ENCODE data around the gene PTPRO. TPM values are rescaled to one million over a fixed set of nuclear protein-coding genes. Genes with fewer than 3 reads are reported as not detected.

Gene PTPRO
- total and polyA plus RNA-seq, 5 donors from 2014 or later: 0.88 to 2.9 (median 1.6) TPM

DNA sequence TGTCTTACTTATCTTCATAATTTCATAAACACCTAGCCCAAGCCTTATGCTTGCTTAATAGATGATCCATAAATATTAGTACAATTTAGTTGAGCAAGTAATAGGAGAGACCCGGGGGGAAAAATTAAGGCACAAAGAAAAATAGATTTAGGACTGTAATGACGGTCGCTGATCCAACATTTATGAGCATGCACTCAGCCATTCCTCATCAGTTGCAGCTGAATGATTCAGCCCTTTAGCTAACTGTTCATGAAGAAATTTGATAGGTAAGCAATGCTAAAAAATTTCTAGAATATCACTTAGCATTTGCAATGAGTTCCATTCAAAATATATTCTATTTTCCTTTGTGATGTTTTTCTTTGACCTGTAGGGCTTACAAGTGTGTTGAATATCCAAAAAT, 163.2 kb downstream of the PTPRO start:
- Mint-ChIP-seq H3K4me1 (no peaks in the 10 kb centered on the region), H3K36me3 (no peaks in the 10 kb centered on the region), H3K27ac (no peak overlapping the region), H3K27me3 (peaks cover 5% of the 10 kb centered on the region), H3K9me3 (no peaks in the 10 kb centered on the region), H3K4me3 (no peak overlapping the region)
- Histone ChIP-seq H3K36me3 (ENCODE audit: control insufficient read depth, insufficient read depth, low read length) (no peaks in the 10 kb centered on the region), H3K9me3 (ENCODE audit: control insufficient read depth in 2 of 2, low read length in 2 of 2) (no peaks in the 10 kb centered on the region), H3K4me3 (ENCODE audit: low read depth, low read length) (no peak overlapping the region), H3K27ac (ENCODE audit: insufficient read depth, low read length, poor library complexity, severe bottlenecking) (no peak overlapping the region), H3K4me1 (ENCODE audit: control insufficient read depth, insufficient read depth, low read length, poor library complexity, severe bottlenecking) (no peaks in the 10 kb centered on the region), H3K27me3 (ENCODE audit: control insufficient read depth, insufficient read depth, low read length) (no peaks in the 10 kb centered on the region)
- no peak for DNase-seq
- ATAC-seq (ENCODE audit: low read depth in 2 of 2): no peak

- no peak overlapping the region for H3K27ac ChIP-seq (ENCODE audit: insufficient read depth, low read length, poor library complexity, severe bottlenecking)
- no peaks in the 10 kb centered on the region for H3K36me3 ChIP-seq (ENCODE audit: control insufficient read depth, insufficient read depth, low read length)
- Mint-ChIP-seq H3K27me3 (peaks cover 7% of the 10 kb centered on the region), H3K4me3 (no peak overlapping the region), H3K9me3 (peaks cover 0 to 2% (median 0%) of the 10 kb centered on the region in 7 donors), H3K27ac (no peak overlapping the region), H3K36me3 (no peaks in the 10 kb centered on the region), H3K4me1 (no peaks in the 10 kb centered on the region)
- ATAC-seq (ENCODE audit: low read depth in 2 of 2) (no peak), DNase-seq (no peak)
- no peaks in the 10 kb centered on the region for H3K9me3 ChIP-seq (ENCODE audit: control insufficient read depth in 2 of 2, low read length in 2 of 2)
- H3K4me1 ChIP-seq (ENCODE audit: control insufficient read depth, insufficient read depth, low read length, poor library complexity, severe bottlenecking): no peaks in the 10 kb centered on the region
- H3K4me3 ChIP-seq (ENCODE audit: low read depth, low read length): no peak overlapping the region
- H3K27me3 ChIP-seq (ENCODE audit: control insufficient read depth, insufficient read depth, low read length): no peaks in the 10 kb centered on the region
Measured at GRCh38 chr12:15486859-15487258, 164.6 kb downstream of the PTPRO start.

DNA sequence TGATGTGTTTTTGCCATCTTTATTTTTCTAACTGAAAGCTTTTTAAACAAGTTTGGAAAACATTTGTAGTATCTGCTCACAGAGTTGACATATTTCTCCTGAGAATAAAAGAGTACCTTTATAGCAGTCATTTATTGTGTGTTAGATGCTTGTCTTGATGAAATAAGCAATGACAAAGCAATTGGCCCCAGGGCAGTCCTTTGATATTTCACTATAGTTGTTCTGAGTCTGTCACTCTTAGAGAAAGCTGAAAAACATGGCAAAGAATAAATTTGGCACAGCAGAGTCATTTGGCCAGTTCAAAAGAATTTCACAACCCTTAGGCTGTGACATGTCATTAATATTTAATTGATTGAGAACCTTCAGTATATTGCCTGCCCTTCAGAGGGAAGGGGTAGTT, 166.2 kb downstream of the PTPRO start:
- Mint-ChIP-seq H3K9me3 (peaks cover 0 to 9% (median 2%) of the 10 kb centered on the region in 7 donors), H3K4me1 (no peaks in the 10 kb centered on the region), H3K27me3 (peaks cover 9% of the 10 kb centered on the region), H3K4me3 (no peak overlapping the region), H3K36me3 (no peaks in the 10 kb centered on the region), H3K27ac (no peak overlapping the region)
- no peak for ATAC-seq (ENCODE audit: low read depth in 2 of 2)
- no peak overlapping the region for H3K4me3 ChIP-seq (ENCODE audit: low read depth, low read length)
- no peaks in the 10 kb centered on the region for H3K27me3 ChIP-seq (ENCODE audit: control insufficient read depth, insufficient read depth, low read length)
- H3K4me1 ChIP-seq (ENCODE audit: control insufficient read depth, insufficient read depth, low read length, poor library complexity, severe bottlenecking): no peaks in the 10 kb centered on the region
- no peak overlapping the region for H3K27ac ChIP-seq (ENCODE audit: insufficient read depth, low read length, poor library complexity, severe bottlenecking)
- no peaks in the 10 kb centered on the region for H3K36me3 ChIP-seq (ENCODE audit: control insufficient read depth, insufficient read depth, low read length)
- no peak for DNase-seq
- peaks cover 0 to 3% of the 10 kb centered on the region in 2 experiments for H3K9me3 ChIP-seq (ENCODE audit: control insufficient read depth in 2 of 2, low read length in 2 of 2)

GRCh38 chr12:15494329-15495046, 172.2 kb downstream of the PTPRO start:
- Histone ChIP-seq H3K36me3 (ENCODE audit: control insufficient read depth, insufficient read depth, low read length) (no peaks in the 10 kb centered on the region), H3K27me3 (ENCODE audit: control insufficient read depth, insufficient read depth, low read length) (peaks cover 2% of the 10 kb centered on the region), H3K4me1 (ENCODE audit: control insufficient read depth, insufficient read depth, low read length, poor library complexity, severe bottlenecking) (no peaks in the 10 kb centered on the region), H3K9me3 (ENCODE audit: control insufficient read depth in 2 of 2, low read length in 2 of 2) (peaks cover 0 to 3% of the 10 kb centered on the region in 2 experiments), H3K27ac (ENCODE audit: insufficient read depth, low read length, poor library complexity, severe bottlenecking) (no peak overlapping the region), H3K4me3 (ENCODE audit: low read depth, low read length) (no peak overlapping the region)
- Mint-ChIP-seq H3K27me3 (peaks cover 4% of the 10 kb centered on the region), H3K9me3 (peaks cover 0 to 9% (median 3%) of the 10 kb centered on the region in 7 donors), H3K4me3 (no peak overlapping the region), H3K36me3 (no peaks in the 10 kb centered on the region), H3K27ac (no peak overlapping the region), H3K4me1 (peaks cover 0 to 6% (median 1%) of the 10 kb centered on the region in 4 donors)
- DNase-seq: no peak
- no peak for ATAC-seq (ENCODE audit: low read depth in 2 of 2)

DNA sequence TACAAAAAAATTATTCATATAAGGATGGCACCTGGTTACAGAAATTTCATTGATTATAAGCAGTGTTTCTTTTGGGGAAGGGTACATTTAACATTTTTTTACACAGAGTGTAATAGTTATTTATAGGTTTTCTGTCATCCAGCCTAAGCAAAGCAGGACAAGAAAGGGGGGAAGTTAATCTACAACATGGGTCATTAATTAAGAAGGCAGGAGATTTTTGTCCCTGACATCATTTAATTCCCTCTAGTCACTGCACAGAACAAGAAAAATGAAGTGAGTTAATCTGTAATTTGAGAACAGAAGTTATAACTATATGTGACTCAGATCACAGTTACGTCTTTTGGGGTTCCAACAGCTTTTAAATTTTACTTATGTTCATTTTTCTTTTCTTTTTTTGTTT, 173.4 kb downstream of the PTPRO start:
- Histone ChIP-seq H3K27ac (ENCODE audit: insufficient read depth, low read length, poor library complexity, severe bottlenecking) (no peak overlapping the region), H3K36me3 (ENCODE audit: control insufficient read depth, insufficient read depth, low read length) (no peaks in the 10 kb centered on the region), H3K27me3 (ENCODE audit: control insufficient read depth, insufficient read depth, low read length) (peaks cover 2% of the 10 kb centered on the region), H3K9me3 (ENCODE audit: control insufficient read depth in 2 of 2, low read length in 2 of 2) (peaks cover 0 to 3% of the 10 kb centered on the region in 2 experiments), H3K4me3 (ENCODE audit: low read depth, low read length) (no peak overlapping the region), H3K4me1 (ENCODE audit: control insufficient read depth, insufficient read depth, low read length, poor library complexity, severe bottlenecking) (no peaks in the 10 kb centered on the region)
- H3K4me1 Mint-ChIP-seq: peaks cover 0 to 6% (median 1%) of the 10 kb centered on the region in 4 donors
- no peaks in the 10 kb centered on the region for H3K36me3 Mint-ChIP-seq
- no peak overlapping the region for H3K4me3 Mint-ChIP-seq
- ATAC-seq (ENCODE audit: low read depth in 2 of 2) (no peak), DNase-seq (no peak)
- peaks cover 4% of the 10 kb centered on the region for H3K27me3 Mint-ChIP-seq
- H3K27ac Mint-ChIP-seq: no peak overlapping the region
- H3K9me3 Mint-ChIP-seq: peaks cover 0 to 9% (median 2%) of the 10 kb centered on the region in 7 donors

DNA sequence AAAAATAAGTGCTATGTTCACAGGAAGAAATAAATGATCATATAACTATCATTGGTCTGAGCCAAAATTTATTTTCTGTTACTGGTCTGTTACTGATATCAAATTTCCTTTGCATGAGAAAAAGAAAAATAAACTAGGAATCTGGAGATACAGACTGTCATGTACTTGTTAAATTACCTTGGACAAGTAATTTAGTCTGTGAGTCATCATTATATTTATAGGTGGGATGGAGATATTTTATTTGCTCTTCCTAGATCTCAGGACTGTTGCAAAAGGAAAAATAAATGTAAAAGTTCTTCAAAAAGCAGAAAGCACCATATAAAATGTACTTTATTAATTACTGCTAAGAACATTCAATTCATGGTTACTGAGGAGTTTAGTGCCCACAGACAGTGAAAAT, 174.4 kb downstream of the PTPRO start:
- peaks cover 2% of the 10 kb centered on the region for H3K27me3 ChIP-seq (ENCODE audit: control insufficient read depth, insufficient read depth, low read length)
- H3K27ac Mint-ChIP-seq: no peak overlapping the region
- H3K9me3 Mint-ChIP-seq: peaks cover 0 to 8% (median 2%) of the 10 kb centered on the region in 7 donors
- DNase-seq: no peak
- peaks cover 3% of the 10 kb centered on the region for H3K27me3 Mint-ChIP-seq
- no peak for ATAC-seq (ENCODE audit: low read depth in 2 of 2)
- H3K4me1 Mint-ChIP-seq: peaks cover 0 to 6% (median 1%) of the 10 kb centered on the region in 4 donors
- H3K27ac ChIP-seq (ENCODE audit: insufficient read depth, low read length, poor library complexity, severe bottlenecking): no peak overlapping the region
- H3K36me3 ChIP-seq (ENCODE audit: control insufficient read depth, insufficient read depth, low read length): no peaks in the 10 kb centered on the region
- peaks cover 0 to 3% of the 10 kb centered on the region in 2 experiments for H3K9me3 ChIP-seq (ENCODE audit: control insufficient read depth in 2 of 2, low read length in 2 of 2)
- H3K4me1 ChIP-seq (ENCODE audit: control insufficient read depth, insufficient read depth, low read length, poor library complexity, severe bottlenecking): no peaks in the 10 kb centered on the region
- H3K4me3 ChIP-seq (ENCODE audit: low read depth, low read length): no peak overlapping the region
- H3K36me3 Mint-ChIP-seq: no peaks in the 10 kb centered on the region
- H3K4me3 Mint-ChIP-seq: no peak overlapping the region

- Histone ChIP-seq H3K4me3 (ENCODE audit: low read depth, low read length) (no peak overlapping the region), H3K27ac (ENCODE audit: insufficient read depth, low read length, poor library complexity, severe bottlenecking) (no peak overlapping the region), H3K9me3 (ENCODE audit: control insufficient read depth in 2 of 2, low read length in 2 of 2) (peaks cover 0 to 3% of the 10 kb centered on the region in 2 experiments), H3K36me3 (ENCODE audit: control insufficient read depth, insufficient read depth, low read length) (no peaks in the 10 kb centered on the region), H3K4me1 (ENCODE audit: control insufficient read depth, insufficient read depth, low read length, poor library complexity, severe bottlenecking) (no peaks in the 10 kb centered on the region), H3K27me3 (ENCODE audit: control insufficient read depth, insufficient read depth, low read length) (peaks cover 2% of the 10 kb centered on the region)
- ATAC-seq (ENCODE audit: low read depth in 2 of 2): no peak
- no peaks in the 10 kb centered on the region for H3K36me3 Mint-ChIP-seq
- H3K4me1 Mint-ChIP-seq: peaks cover 0 to 6% (median 1%) of the 10 kb centered on the region in 4 donors
- H3K27ac Mint-ChIP-seq: no peak overlapping the region
- no peak for DNase-seq
- H3K27me3 Mint-ChIP-seq: no peaks in the 10 kb centered on the region
- H3K4me3 Mint-ChIP-seq: no peak overlapping the region
- peaks cover 0 to 4% (median 2%) of the 10 kb centered on the region in 7 donors for H3K9me3 Mint-ChIP-seq
Measured at GRCh38 chr12:15497671-15498292, 175.5 kb downstream of the PTPRO start.

Data from CD4-positive, CD25-positive, alpha-beta regulatory T cell (primary cell).